ENCODE data around the gene ABCA3. TPM values are rescaled to one million over a fixed set of nuclear protein-coding genes. Genes with fewer than 3 reads are reported as not detected.

ABCA3 gene
- total RNA-seq, 1 experiment from 2014 or later: 9.0 TPM

- Histone ChIP-seq H3K27ac (ENCODE audit: low read depth, low read length, poor library complexity, severe bottlenecking) (no peak overlapping the region), H3K36me3 (ENCODE audit: insufficient read depth, low read length, poor library complexity, severe bottlenecking) (peaks cover 48% of the 10 kb centered on the region), H3K9me3 (ENCODE audit: low read depth, low read length, poor library complexity, severe bottlenecking) (no peaks in the 10 kb centered on the region), H3K27me3 (replicated peaks; ENCODE audit: insufficient read depth, low read depth, low read length, poor library complexity) (no peaks in the 10 kb centered on the region), H3K4me1 (ENCODE audit: insufficient read depth, low read length, poor library complexity, severe bottlenecking) (no peaks in the 10 kb centered on the region), H3K4me3 (ENCODE audit: low read depth, low read length, poor library complexity, severe bottlenecking) (no peak overlapping the region)
- TF ChIP-seq CTCF (conservative IDR thresholded peaks at IDR 0.05; ENCODE audit: low read depth, low read length) (no peak), EZH2 (IDR thresholded peaks at IDR 0.05; ENCODE audit: borderline replicate concordance, low read depth, low read length, poor library complexity, severe bottlenecking) (no peak)
- no peak for DNase-seq (ENCODE audit: low spot score)
- no TSS peak for BruUV-seq (replicated peaks)
- intact Hi-C loops (cut with micrococcal nuclease; ENCODE audit: unreplicated experiment): no loop called here
- ChIA-PET CTCF (no interaction called here), POLR2A (ENCODE audit: low non-redundant PET) (no interaction called here)
These were observed 96.2 kb downstream of the ABCA3 start for GRCh38 chr16:2244301-2244700.

GRCh38 chr16:2243781-2244180 is 96.7 kb downstream of the ABCA3 start:
- intact Hi-C loops (cut with micrococcal nuclease; ENCODE audit: unreplicated experiment): no loop called here
- POLR2A ChIA-PET (ENCODE audit: low non-redundant PET): no interaction called here
- CTCF ChIA-PET: no interaction called here

GRCh38 chr16:2243031-2243528 is 97.4 kb downstream of the ABCA3 start:
- POLR2A ChIA-PET (ENCODE audit: low non-redundant PET): no interaction called here
- DNase-seq (ENCODE audit: low spot score): no peak
- Histone ChIP-seq H3K4me1 (ENCODE audit: insufficient read depth, low read length, poor library complexity, severe bottlenecking) (no peaks in the 10 kb centered on the region), H3K36me3 (ENCODE audit: insufficient read depth, low read length, poor library complexity, severe bottlenecking) (peaks cover 48% of the 10 kb centered on the region), H3K4me3 (ENCODE audit: low read depth, low read length, poor library complexity, severe bottlenecking) (no peak overlapping the region), H3K27ac (ENCODE audit: low read depth, low read length, poor library complexity, severe bottlenecking) (no peak overlapping the region), H3K27me3 (replicated peaks; ENCODE audit: insufficient read depth, low read depth, low read length, poor library complexity) (no peaks in the 10 kb centered on the region), H3K9me3 (ENCODE audit: low read depth, low read length, poor library complexity, severe bottlenecking) (no peaks in the 10 kb centered on the region)
- BruUV-seq (replicated peaks): no TSS peak
- intact Hi-C loops (cut with micrococcal nuclease; ENCODE audit: unreplicated experiment): no loop called here
- TF ChIP-seq EZH2 (IDR thresholded peaks at IDR 0.05; ENCODE audit: borderline replicate concordance, low read depth, low read length, poor library complexity, severe bottlenecking): no peak
- TF ChIP-seq CTCF (conservative IDR thresholded peaks at IDR 0.05; ENCODE audit: low read depth, low read length): no peak
- CTCF ChIA-PET: no interaction called here

More at GRCh38 chr16:2243781-2244180, 96.7 kb downstream of the ABCA3 start:
- Histone ChIP-seq H3K27ac (ENCODE audit: low read depth, low read length, poor library complexity, severe bottlenecking) (no peak overlapping the region), H3K4me1 (ENCODE audit: insufficient read depth, low read length, poor library complexity, severe bottlenecking) (no peaks in the 10 kb centered on the region), H3K36me3 (ENCODE audit: insufficient read depth, low read length, poor library complexity, severe bottlenecking) (peaks cover 48% of the 10 kb centered on the region), H3K4me3 (ENCODE audit: low read depth, low read length, poor library complexity, severe bottlenecking) (no peak overlapping the region), H3K9me3 (ENCODE audit: low read depth, low read length, poor library complexity, severe bottlenecking) (no peaks in the 10 kb centered on the region), H3K27me3 (replicated peaks; ENCODE audit: insufficient read depth, low read depth, low read length, poor library complexity) (no peaks in the 10 kb centered on the region)
- BruUV-seq (replicated peaks): no TSS peak
- DNase-seq (ENCODE audit: low spot score): no peak
- TF ChIP-seq CTCF (conservative IDR thresholded peaks at IDR 0.05; ENCODE audit: low read depth, low read length): no peak
- no peak for TF ChIP-seq EZH2 (IDR thresholded peaks at IDR 0.05; ENCODE audit: borderline replicate concordance, low read depth, low read length, poor library complexity, severe bottlenecking)
